ENCODE measurements around the gene FAM32A. TPM values are rescaled to one million over a fixed set of nuclear protein-coding genes. Genes with fewer than 3 reads are reported as not detected.
A peak's percentile ranks its signal among the peaks of the same experiment; 100 is the strongest.

The FAM32A gene
- total RNA-seq, 1 donor from 2014 or later, result 90.1 TPM

GRCh38 chr19:16204005-16204294 lies 18.7 kb downstream of the FAM32A start:
- TF ChIP-seq CTCF (IDR thresholded peaks at IDR 0.05; ENCODE audit: unreplicated experiment), result no peak
- no peak overlapping the region for H3K27ac Mint-ChIP-seq (ENCODE audit: unreplicated experiment)
- H3K9me3 Mint-ChIP-seq (ENCODE audit: unreplicated experiment), result no peaks in the 10 kb centered on the region
- H3K36me3 Mint-ChIP-seq (ENCODE audit: low read depth, unreplicated experiment), result peaks cover 41% of the 10 kb centered on the region
- H3K4me1 Mint-ChIP-seq (ENCODE audit: unreplicated experiment), result peaks cover 4% of the 10 kb centered on the region
- H3K27me3 Mint-ChIP-seq (ENCODE audit: unreplicated experiment), result peaks cover 11% of the 10 kb centered on the region
- DNase-seq (ENCODE audit: low spot score), result no peak
- no peak overlapping the region for H3K4me3 Mint-ChIP-seq (ENCODE audit: unreplicated experiment)

GRCh38 chr19:16205205-16206045 lies 20.2 kb downstream of the FAM32A start:
- Mint-ChIP-seq H3K36me3 (ENCODE audit: low read depth, unreplicated experiment) (peaks cover 43% of the 10 kb centered on the region), H3K27me3 (ENCODE audit: unreplicated experiment) (peaks cover 14% of the 10 kb centered on the region), H3K27ac (ENCODE audit: unreplicated experiment) (no peak overlapping the region), H3K4me3 (ENCODE audit: unreplicated experiment) (no peak overlapping the region), H3K4me1 (ENCODE audit: unreplicated experiment) (no peaks in the 10 kb centered on the region), H3K9me3 (ENCODE audit: unreplicated experiment) (no peaks in the 10 kb centered on the region)
- TF ChIP-seq CTCF (IDR thresholded peaks at IDR 0.05; ENCODE audit: unreplicated experiment), result no peak
- DNase-seq (ENCODE audit: low spot score), result no peak

- H3K4me3 Mint-ChIP-seq (ENCODE audit: unreplicated experiment), result no peak overlapping the region
- H3K36me3 Mint-ChIP-seq (ENCODE audit: low read depth, unreplicated experiment), result peaks cover 43% of the 10 kb centered on the region
- H3K27me3 Mint-ChIP-seq (ENCODE audit: unreplicated experiment), result peaks cover 12% of the 10 kb centered on the region
- no peaks in the 10 kb centered on the region for H3K4me1 Mint-ChIP-seq (ENCODE audit: unreplicated experiment)
- DNase-seq (ENCODE audit: low spot score), result no peak
- no peaks in the 10 kb centered on the region for H3K9me3 Mint-ChIP-seq (ENCODE audit: unreplicated experiment)
- no peak for TF ChIP-seq CTCF (IDR thresholded peaks at IDR 0.05; ENCODE audit: unreplicated experiment)
- H3K27ac Mint-ChIP-seq (ENCODE audit: unreplicated experiment), result no peak overlapping the region
Measured at GRCh38 chr19:16206046-16206605, 20.9 kb downstream of the FAM32A start.

- no peaks in the 10 kb centered on the region for H3K4me1 Mint-ChIP-seq (ENCODE audit: unreplicated experiment)
- H3K9me3 Mint-ChIP-seq (ENCODE audit: unreplicated experiment), result no peaks in the 10 kb centered on the region
- no peak for DNase-seq (ENCODE audit: low spot score)
- peak overlapping the region; percentile 55 for H3K27ac Mint-ChIP-seq (ENCODE audit: unreplicated experiment)
- H3K27me3 Mint-ChIP-seq (ENCODE audit: unreplicated experiment), result peaks cover 12% of the 10 kb centered on the region
- H3K4me3 Mint-ChIP-seq (ENCODE audit: unreplicated experiment), result peak overlapping the region; percentile 73
- peaks cover 43% of the 10 kb centered on the region for H3K36me3 Mint-ChIP-seq (ENCODE audit: low read depth, unreplicated experiment)
- no peak for TF ChIP-seq CTCF (IDR thresholded peaks at IDR 0.05; ENCODE audit: unreplicated experiment)
Measured at GRCh38 chr19:16206637-16207036, 21.4 kb downstream of the FAM32A start.

- H3K9me3 Mint-ChIP-seq (ENCODE audit: unreplicated experiment), result no peaks in the 10 kb centered on the region
- peak overlapping the region; percentile 55 for H3K27ac Mint-ChIP-seq (ENCODE audit: unreplicated experiment)
- H3K4me3 Mint-ChIP-seq (ENCODE audit: unreplicated experiment), result peak overlapping the region; percentile 73
- DNase-seq (ENCODE audit: low spot score), result no peak
- TF ChIP-seq CTCF (IDR thresholded peaks at IDR 0.05; ENCODE audit: unreplicated experiment), result no peak
- no peaks in the 10 kb centered on the region for H3K4me1 Mint-ChIP-seq (ENCODE audit: unreplicated experiment)
- peaks cover 12% of the 10 kb centered on the region for H3K27me3 Mint-ChIP-seq (ENCODE audit: unreplicated experiment)
- peaks cover 46% of the 10 kb centered on the region for H3K36me3 Mint-ChIP-seq (ENCODE audit: low read depth, unreplicated experiment)
Measured at GRCh38 chr19:16207063-16207462, 21.9 kb downstream of the FAM32A start.
